GM21423 (cell line): ENCODE data around the gene PRKACA.
"Not testable (repeated sequence)": the region's sequence is repeated elsewhere in the genome, so short reads cannot be mapped to it uniquely, and the experiment has no call there.

Experiments used
- ATAC-seq: cut with Tn5 transposase; IDR thresholded peaks from one replicate; pipeline ENCODE4 v1.9.1; 2021; ENCODE audit warnings: mild to moderate bottlenecking, moderate library complexity; ENCODE audit not compliant: unreplicated experiment

Gene PRKACA

GRCh38 chr19:14148751-14149410, 31.3 kb upstream of the PRKACA start:
- no peak for ATAC-seq

- ATAC-seq: no peak
Measured at GRCh38 chr19:14147797-14148605, 30.4 kb upstream of the PRKACA start.

GRCh38 chr19:14146789-14147216, 29.2 kb upstream of the PRKACA start:
- ATAC-seq: no peak

- ATAC-seq: not testable (repeated sequence)
Measured at GRCh38 chr19:14146169-14146568, 28.6 kb upstream of the PRKACA start.

- no peak for ATAC-seq
Measured at GRCh38 chr19:14145381-14145780, 27.8 kb upstream of the PRKACA start.

- no peak for ATAC-seq
Measured at GRCh38 chr19:14142262-14143190, 25.0 kb upstream of the PRKACA start.

GRCh38 chr19:14141041-14141440, 23.5 kb upstream of the PRKACA start:
- ATAC-seq: no peak

GRCh38 chr19:14139944-14140343, 22.4 kb upstream of the PRKACA start:
- no peak for ATAC-seq

- ATAC-seq: no peak
Measured at GRCh38 chr19:14138576-14139265, 21.2 kb upstream of the PRKACA start.

GRCh38 chr19:14136509-14137281, 19.1 kb upstream of the PRKACA start, which contains the start of gene ASF1B:
TSS of gene ASF1B (minus strand) at chr19:14136589. CDS start at chr19:14136456, 133 bp downstream.
- peak; percentile 79 for ATAC-seq

- ATAC-seq: no peak
Measured at GRCh38 chr19:14135985-14136508, 18.5 kb upstream of the PRKACA start.

- ATAC-seq: no peak
Measured at GRCh38 chr19:14135355-14135754, 17.8 kb upstream of the PRKACA start.

- no peak for ATAC-seq
Measured at GRCh38 chr19:14127929-14128509, 10.5 kb upstream of the PRKACA start.

GRCh38 chr19:14127176-14127575, 9.6 kb upstream of the PRKACA start:
- ATAC-seq: no peak

GRCh38 chr19:14122924-14123323, 5.4 kb upstream of the PRKACA start:
- no peak for ATAC-seq

GRCh38 chr19:14120497-14120780, 2.9 kb upstream of the PRKACA start:
- ATAC-seq: no peak

GRCh38 chr19:14119644-14120496, 2.3 kb upstream of the PRKACA start:
- no peak for ATAC-seq

GRCh38 chr19:14119146-14119545, 1.6 kb upstream of the PRKACA start:
- no peak for ATAC-seq
